ENCODE data around the gene STPG3.
A peak's percentile ranks its signal among the peaks of the same experiment; 100 is the strongest.

STPG3 gene

DNA sequence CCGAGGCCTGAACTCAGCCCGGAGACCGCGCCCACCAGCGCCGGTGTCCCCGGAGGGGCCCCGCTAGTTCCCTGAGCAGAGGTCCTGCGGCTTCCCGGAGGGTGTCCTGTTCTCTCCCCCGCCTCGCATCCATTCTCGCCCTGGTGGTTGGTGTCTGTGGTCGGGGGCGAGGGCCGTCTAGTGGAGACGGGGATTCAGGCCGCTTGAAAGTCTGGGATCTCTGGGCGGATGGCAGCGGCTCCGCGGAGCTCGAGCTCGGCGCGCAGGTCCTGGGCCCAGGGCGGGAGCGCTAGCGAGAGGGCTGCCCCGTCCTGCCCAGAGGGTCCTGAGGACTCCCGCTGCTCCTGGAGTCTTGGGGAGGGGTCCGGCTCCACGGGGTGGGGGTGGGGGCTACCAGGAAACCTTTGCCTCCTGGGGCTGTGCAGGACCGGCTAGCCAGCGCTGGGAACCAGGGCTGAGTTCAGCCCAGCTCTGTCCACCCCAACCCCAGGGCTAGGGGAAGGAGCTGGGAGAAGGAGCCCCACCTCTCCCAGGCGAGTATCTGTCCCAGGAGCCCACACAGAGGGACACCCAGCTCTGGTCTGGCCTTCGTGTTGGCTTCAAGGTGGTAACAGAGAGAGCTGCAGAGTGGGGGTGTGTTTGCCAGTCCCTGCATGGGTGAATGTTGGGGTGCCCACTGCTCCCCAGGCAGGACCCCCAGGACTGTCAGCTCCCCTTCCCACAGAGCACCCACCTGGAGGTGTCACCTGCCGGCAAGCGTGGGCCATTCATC, 30.4 kb downstream of the STPG3 start:
- no peak for DNase-seq

DNA sequence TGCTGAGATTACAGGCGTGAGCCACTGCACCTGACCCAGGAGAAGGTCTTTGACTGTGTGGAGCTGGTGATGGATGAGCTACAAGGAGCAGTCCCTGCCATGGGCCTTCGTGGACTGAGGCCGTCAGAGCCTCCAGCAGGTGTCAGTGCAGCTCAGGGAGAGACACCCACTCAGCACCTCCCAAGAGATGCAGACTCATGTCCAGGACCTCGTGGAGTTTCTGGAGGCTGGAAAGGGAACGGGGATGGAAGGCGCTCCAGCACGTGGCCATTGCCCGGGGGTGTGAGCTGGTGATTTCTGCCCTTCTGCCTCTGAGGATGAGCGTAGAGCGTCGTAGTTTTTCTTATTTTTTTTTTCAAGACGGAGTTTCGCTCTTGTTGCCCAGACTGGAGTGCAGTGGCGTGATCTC, 35.9 kb downstream of the STPG3 start:
- peak in 1 of 2 experiments; percentile 57 for DNase-seq

DNA sequence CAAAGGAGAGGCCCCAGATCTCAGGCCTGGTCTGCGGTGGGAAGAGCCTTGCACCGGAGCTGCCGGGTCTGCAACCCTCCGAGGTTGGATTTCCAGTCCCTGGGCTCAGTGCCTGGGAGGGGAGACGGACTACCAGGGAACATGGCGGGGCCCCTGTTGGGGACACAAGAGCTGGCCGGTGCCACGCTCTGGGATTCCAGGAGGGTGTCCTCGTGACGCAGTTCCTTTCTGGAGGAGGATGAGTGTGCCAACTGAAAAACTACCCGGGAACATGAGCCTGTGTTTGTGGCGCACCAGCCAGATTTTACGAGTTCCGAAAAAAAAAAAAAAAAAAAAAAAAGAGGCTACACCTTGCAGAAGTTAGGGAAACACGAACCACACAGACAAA, 42.0 kb downstream of the STPG3 start:
- no peak for DNase-seq

DNA sequence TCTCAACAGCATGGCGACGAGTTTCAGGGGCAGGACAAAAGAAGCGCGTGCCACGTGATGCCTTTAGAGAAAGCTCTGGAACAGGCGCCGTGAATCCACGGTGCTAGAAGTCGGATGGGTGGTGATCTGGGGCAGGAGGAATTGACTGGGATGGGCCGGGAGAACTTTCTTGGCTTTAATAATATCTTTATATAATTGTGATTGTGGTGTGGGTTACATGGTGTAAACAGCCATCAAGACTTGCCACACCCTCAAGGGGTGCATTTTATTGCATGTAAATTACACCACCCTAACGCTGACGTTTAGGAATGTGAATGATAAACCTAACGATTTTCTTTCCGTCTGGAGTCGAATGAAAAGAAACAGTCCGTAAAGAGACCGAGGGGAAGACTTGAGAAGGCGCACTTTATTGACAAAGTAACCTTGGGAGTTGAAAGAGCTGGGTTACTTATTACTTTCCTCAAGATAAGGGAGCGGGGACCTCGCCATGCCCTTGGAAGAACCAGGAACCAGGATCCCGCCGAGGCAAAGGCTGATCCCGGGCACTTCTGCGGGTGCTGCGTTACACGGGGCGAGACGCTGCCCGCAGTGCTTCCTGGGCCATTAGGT, 42.5 kb downstream of the STPG3 start:
- DNase-seq, result no peak

DNA sequence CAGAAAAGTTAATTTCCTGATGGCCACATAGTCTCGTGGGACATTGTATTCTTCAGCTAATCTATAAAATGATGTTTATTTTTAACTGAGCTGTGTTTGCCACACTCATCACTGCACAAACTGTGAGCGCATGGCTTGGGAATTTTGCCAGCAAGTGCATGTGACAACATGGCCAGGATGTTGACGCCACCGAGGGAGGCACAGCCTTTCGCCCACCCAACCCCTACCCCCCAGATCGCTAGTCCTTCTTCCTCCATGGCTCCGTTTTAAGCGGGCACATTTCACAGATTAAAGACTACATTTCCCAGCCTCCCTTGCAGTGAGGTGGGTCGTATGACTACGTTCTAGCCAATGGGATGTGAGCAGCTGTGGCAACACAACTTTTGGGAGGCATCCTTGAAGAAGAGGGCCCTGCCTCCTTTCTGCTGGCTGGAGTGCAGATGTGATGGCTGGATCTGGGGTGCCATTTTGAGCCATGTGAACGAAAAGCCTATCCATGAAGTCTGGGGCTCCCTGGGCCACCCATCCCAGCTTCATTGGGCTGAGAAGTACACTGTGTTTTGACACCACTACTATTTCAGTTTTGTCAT, 43.1 kb downstream of the STPG3 start:
- DNase-seq, result peak in 1 of 2 experiments; percentile 50

DNA sequence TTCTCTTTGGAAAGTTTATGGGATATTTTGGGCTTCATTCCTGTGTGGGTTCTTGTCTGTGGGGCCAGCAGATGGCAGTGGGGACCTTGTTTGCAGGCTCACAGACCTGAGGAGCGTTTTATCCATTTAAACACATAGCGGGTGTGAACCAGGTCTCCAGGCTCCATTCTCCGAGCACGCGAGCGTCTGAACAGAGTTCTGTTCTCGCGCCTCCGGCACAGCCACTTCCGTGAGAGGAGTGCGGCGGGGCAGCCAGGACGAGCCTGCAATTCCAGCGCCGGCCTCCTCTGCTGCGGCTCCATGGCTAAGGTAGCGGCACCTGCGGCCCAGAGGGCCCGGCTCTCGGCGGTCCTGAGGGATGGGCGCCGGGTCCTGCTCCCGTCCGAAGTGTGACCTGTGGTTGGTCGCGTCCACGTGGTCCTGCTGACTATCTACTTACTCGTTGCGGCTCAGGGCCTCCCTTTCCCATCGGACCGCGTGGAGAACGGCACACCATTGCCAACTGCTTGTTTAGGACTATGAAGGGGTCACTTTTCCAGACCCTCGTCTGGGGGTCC, 43.7 kb downstream of the STPG3 start:
- DNase-seq, result no peak

DNA sequence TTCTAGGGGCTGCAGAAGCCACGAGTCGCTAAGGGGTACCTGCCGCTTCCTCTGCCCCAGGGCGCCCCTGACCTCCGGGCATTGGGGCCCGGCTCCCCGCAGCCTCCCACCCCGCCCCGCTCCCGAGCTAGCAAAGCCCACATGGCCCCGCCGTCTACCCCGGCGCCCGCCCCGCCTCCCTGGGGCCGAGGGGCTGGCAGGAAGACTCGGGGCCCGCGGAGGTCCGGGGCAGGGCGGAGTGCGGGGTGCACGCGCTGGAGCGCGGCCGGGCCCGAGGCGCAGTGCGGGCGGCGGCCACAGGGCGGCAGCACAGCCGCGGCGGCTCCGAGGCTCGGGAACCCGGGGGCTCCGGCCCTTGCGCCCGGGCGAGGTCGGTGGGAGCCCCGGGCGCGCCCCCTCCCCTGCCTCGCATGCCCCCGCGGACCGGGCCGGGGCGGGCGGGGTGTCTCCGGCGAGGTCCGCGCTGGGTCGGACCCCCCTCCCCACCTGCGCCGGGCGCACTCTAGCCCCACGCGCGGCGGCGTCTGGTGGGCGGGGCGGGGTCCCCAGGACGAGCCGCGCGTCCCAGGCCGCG, 44.2 kb downstream of the STPG3 start:
- peak; percentile 69 to 80 for DNase-seq

DNA sequence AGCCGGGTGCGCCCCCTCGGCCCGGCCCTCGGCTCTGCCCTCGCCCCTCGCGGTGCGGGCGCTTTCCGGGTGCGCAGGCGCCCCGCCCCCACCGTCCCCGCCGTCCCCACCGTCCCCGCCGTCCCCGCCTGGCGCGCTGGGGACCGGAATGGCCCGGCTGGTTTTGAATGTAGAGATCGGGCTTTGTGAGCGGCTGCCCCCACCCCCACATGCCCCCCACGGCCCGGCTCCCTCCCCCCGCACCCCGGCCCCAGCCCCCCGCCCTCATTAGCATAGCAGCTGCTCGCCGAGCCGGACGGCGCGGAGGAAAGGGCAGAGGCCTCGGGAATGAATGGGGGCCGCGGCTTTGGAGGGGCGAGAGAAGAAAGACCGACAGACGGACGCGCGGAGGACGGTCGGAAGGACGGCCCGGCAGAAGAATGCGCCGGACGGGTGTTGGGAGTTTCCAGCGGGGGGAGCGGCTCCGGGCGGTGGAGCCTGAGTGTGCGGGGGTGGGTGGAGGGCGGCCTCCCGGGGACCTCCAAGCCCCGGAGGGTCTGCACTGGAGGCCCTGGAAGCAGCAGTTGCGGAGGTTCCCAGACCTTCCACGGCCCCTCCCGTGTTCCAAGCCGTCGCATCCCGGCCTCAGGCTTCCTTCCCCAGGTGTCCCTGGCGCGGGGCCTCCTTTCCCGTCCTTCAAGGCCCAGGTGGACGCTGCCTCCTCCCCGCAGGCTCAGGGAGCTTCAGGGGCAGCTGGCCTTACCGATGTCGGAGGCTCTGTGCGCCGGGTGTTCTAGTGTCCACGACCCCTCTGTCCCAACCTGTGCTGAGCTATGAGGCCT, 45.0 kb downstream of the STPG3 start:
- DNase-seq, result no peak

DNA sequence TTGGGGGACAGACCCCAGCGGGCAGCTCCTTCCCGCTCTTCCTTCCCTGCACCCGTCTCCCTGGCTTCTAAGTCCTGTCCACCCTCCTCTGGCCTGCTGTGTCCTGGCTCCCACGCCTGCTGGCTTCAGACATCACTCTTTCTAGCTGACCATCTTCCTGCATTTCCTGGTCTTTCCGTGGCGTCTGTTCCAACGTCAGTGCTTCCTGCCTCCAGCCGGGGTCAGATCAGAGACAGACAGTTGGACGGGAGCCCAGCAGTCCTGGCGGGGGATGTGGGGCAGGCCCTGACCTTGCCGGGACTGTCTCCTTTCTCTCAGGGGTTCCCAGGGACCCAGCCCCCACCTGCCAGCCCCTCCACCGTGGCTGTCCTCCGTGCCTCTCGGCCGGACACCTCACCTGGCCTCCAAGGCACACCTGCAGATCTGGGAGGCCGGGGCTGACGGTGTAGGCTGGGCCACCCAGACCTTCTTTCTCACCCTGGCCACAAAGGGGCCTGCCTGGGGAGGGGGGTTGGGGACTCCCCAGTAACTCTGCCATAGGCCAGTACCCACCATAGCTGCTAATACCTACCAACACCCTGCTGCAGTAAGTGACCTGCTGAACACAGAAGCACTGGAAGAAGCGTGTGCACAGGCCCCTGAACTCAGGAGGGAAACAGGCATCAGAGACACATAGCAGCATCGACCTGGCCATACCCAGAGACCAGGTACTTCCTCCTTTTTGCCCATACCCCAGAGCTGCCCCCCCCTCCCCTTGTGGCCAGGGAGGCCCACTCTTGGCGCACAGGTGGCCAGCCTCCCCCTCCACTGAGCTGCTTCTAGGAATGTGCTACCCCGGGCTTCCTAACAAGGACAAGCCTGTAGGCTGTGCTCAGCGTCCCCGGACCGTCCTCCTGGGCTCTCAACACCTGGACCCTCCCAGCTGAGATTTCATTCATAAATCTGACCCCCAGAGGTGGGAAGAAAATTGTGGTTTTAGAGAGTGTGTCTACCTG, 45.9 kb downstream of the STPG3 start:
- DNase-seq, result no peak

DNA sequence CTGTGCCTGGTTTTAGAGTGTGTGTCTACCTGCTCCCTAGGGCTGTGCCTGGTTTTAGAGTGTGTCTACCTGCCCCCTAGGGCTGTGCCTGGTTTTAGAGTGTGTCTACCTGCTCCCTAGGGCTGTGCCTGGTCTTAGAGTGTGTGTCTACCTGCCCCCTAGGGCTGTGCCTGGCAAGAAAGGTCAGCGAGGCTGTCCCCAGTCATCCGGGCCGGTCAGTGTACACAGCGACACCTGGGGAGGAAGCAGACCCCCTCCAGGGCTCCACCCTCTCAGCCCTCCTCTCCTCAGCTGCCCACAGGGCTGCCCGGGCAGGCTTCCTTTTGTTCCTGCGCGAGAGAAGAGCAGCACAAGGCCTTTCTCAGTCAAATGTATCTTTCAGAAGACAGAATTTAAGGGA, 46.9 kb downstream of the STPG3 start:
- DNase-seq, result no peak

DNA sequence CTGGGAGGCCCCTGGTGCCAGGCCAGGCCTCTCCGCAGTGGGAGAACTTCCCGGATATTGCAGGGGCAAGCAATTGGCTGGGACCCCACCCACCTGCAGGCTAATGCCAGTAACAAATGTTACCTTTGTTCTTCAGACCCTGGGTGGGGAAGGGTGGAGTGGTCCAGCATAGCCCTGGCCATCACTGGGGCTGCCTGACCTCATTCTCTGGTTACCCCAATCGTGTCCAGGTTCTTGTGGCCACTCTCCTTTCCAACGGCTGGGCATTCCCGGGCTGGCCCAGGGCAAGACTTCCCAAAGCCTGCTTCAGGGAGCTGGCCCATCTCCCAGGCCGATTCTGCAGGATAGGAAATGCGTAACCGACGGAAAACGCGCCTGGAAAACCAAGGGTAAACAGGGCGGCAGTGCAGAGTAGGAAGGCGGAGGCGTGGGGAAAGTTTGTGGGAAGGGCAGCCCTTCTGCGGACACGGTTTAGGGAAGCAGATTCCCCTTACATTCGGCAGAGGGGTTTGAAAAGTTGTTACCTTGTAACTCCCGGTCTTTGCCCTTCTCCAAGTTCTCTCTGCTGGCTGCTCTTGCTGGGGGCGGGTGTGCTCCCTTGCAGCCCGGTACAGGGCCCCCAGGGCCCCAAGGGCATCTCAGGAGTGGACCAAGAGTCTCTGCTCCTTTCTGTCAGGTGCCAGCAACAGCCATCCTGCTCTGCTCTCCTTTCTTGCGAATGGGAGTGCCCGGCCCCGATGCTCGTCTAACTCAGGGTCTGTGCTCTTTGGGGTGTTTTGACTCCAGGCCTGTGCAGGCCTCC, 47.5 kb downstream of the STPG3 start:
- DNase-seq, result no peak

DNA sequence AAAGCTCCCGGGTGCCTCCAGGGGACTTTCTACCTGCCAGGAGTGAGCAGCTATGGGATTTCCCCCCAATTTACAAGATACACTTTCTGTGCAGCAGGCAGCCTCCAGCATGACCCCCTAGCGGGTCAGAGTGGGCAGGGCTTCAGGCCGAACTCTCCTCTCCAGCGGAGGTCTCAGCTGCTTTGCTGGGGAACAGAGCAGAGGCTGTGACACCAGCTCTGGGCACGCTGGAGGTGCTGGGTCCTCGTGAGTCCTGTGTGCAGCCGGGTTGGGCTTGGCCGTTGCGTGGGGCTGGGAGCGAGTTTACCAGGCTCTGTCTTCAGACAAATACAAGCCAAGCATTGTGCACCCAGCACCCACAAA, 48.1 kb downstream of the STPG3 start:
- no peak for DNase-seq

DNA sequence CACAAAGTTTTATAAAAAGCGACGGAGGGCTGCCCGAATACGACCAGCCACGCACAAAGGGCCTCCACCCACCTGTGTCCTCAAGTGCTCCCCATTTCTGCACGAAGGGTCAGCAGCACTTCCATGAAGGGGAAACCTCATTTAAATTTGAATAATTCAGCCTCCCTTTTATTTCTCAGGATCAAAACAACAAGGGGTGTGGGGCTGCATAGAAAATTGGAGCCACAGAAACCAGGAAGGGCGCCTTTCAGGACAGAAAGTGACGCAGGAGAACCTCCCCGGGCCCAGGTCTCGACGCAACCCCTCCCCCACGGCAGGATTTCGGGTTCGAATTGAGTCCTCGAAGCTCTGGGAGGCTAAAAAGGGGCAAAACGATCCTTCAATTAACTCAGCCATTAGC, 48.9 kb downstream of the STPG3 start:
- no peak for DNase-seq

DNA sequence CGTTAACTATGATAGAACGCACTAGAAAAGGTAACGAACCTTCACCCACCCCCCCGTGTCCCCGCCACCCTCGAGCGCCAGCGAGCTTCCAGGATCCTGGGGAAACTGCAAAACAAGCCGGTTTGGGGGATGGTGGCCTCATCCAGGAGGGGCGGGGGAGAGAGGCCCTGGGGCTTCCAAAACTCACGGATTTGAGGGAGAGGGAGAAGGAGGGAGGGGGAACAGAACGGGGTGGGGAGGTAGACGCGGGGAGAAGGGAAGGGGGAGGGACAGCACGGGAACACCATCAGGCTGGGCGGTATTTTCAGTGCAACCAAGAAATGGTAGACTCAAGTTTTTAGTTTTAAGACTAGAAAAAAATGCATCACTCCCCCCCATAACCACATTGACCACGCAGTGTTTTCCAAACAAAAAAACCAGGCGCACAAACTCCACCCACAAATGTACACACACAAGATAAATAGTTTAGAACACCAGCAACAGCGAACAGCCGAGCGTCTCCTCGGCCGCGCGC, 49.5 kb downstream of the STPG3 start:
- DNase-seq, result no peak

DNA sequence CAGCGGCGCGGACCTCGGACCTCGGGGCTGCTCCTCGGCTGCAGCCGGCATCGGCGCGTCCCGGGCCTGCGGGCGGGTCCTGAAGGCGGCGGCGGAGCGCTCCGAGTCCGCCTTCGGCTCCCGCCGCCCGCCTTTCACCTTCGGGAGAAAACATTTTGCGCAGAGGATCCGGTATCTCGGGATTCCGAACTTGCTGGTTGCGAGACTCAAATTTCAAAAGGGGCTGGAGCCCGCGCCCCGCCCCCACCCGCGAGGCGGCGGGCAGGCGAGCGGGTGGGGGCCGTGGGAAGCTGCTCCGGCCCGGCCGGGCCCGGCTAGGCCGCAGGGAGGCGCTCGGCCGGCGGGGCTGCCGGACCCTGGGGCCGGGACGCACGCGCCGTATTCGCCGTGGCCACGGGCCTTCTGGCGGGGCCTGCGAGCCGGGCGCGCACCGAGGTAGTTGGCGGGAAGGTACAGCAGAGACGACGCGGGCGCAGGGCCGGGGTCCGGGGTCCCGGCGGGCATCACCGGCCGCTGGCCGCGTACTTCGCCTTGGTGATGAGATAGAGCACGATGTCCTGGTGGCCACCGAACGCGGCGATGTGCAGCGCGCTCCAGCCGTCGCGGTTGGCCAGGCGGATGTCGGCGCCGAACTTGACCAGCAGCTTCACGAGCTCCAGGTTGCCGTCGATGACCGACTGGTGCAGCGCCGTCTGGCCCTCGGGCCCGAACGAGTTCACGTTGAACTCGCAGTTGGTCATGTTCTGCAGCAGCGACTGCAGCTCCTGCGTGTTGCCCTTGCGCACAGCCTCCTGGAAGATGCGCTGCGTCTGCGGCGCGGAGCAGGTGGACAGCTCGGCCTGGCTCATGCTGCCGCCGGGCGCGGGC, 50.2 kb downstream of the STPG3 start:
- DNase-seq, result peak in 1 of 2 experiments; percentile 67

DNA sequence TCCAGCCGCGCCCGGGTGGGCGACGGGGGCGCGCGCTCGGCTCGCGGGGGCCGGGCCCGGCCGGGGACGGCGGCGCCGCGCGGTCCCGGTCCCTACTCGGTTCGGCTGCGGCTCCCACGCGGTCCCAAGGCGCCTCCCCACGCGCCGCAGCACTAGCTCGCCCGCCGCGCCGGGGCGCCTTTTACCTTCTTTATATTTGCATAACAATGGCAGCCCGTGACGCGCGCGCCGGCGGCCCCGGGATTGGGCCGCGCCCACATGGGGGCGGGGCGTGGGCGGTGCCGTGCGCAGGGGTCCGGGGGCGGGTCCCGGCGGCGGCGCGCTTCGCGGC, 51.0 kb downstream of the STPG3 start, which contains the start of gene NRARP:
Gene NRARP (minus strand): TSS at position 154 of the 331 bp plus-strand sequence. CDS start 343 bp downstream, outside the sequence.
- peak; percentile 94 for DNase-seq

DNA sequence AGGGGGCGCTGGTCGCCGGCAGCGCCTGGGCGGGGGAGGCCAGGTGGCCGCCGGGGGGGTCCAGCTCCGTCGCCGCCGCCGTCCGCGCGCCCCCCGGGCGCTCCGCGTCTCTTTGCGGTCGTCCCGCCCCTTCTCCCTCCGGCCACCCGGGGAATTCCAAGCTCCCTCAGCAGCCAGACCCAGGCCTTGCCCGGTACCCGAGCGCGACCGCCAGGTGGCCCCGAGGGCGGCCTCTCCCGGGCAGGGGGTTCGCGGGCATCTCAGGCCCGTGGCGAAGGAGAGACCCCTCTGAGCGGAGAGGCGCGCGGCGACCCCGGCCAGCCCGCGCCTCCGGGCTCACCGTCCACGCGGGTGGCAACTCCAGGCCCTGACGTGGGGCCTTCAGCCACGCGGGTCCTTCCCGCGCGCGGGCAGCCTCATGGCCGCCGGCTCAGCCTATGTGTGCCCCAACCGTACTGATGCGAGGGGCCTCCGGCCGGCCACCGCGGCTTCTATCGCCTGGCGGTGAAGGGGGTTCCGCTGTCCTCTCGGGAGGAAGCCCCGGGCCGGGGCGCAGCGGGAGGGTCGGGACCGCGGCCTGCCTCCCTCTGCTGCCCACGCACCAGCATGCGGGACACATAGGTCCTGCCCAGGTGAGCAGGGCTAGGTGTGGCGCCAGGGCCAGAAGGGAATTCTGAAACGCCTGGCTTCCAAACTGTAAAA, 51.5 kb downstream of the STPG3 start:
- DNase-seq, result peak in 1 of 2 experiments; percentile 52
